ENCODE results near the gene OR10T2.
"Not testable (repeated sequence)": the region's sequence is repeated elsewhere in the genome, so short reads cannot be mapped to it uniquely, and the experiment has no call there.

The OR10T2 gene

GRCh38 chr1:158398818-158399514, at the start of gene OR10T2:
Gene OR10T2, minus strand, starts transcription at chr1:158399466. Its CDS starts 0 bp downstream, at chr1:158399466.
- no peak for DNase-seq

GRCh38 chr1:158445376-158445775, 46.1 kb upstream of the OR10T2 start:
- DNase-seq: no peak

GRCh38 chr1:158434741-158435140, 35.5 kb upstream of the OR10T2 start:
- no peak for DNase-seq

- peak; percentile 31 for DNase-seq
Observed at GRCh38 chr1:158430163-158430562, 30.9 kb upstream of the OR10T2 start.

DNA sequence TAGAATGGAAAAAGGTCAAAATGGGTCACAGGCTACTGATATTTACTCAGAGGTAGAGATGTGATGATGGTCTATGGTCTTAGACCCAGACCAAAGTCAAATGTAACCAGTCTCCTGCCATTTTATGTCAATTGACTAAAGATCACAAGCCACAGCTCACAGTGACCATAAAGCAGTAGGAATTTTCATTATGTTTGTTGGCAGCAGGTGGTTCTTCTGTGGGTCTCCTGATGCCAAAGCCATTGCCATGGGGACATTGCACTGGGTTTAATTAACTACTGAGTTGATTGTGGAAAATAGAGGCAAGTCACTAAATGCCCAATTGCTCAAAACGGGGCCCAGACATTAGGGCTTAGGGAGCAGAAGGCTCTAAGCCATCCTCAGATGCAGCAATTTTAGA, 26.9 kb upstream of the OR10T2 start, which contains the start of gene OR10K2:
Gene OR10K2, minus strand, starts transcription at position 101 of the 400 bp plus-strand sequence. CDS start 5,371 bp downstream, outside the sequence.
- no peak for DNase-seq

DNA sequence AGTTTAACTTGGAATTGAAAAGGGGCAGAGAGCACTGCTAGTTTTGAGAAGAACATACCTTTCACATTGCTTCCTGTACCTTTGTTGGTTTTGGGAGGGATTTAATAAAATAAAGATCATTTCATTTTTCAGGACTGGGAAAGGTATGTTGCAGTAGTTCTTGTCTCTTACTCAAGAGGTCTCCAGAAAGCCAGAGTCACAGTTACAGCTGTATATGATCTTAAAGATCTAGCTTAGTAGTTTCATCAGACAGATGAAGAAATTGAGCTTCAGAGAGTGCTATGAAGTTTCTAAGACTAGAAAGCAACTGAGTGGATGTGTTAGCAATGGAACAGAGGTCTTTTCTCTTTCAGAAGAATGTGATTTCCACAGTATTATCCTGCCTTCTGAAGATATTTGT, 25.8 kb upstream of the OR10T2 start:
- peak; percentile 27 for DNase-seq

- no peak for DNase-seq
Observed at GRCh38 chr1:158422212-158422611, 22.9 kb upstream of the OR10T2 start.

GRCh38 chr1:158417586-158417985, 18.3 kb upstream of the OR10T2 start:
- DNase-seq: no peak

- no peak for DNase-seq
Observed at GRCh38 chr1:158414651-158415345, 15.5 kb upstream of the OR10T2 start.

DNA sequence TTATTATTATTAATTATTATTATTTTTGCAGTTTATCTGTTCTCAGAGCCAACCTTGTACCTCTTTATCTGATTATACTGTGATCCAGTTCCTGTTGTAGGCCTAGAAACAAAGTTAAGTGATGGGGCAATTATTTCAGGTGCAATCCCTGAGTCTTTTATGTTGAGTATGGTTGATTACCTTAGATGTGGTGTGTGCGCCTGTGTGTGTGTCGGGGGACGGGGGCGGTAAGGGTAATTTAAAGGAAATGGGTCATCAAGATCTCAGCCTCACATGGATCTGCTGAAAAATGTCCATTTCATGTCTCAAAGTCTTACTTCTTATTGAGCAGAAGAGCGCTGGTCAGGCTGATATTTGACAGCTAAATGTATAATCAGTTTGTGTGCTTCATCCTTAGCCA, 7.8 kb upstream of the OR10T2 start:
- DNase-seq: no peak

DNA sequence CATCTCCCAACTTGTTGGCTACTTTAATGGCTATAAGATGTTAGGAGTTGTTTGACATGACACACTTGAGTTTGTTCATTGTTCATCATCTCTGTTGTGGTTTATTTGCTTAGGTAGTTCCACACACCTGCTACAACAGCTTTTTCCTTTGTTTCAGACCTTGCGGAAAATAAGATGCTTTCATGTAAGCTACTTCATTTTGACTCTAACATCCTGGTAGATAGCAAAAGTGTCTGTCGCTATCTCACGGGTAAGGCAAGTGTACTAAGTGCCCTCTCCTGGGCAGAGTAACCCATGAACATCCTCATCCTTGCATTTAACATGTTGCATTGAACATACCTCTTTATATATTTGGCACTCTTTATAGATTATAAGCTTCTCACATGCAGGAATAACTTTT, 1.6 kb upstream of the OR10T2 start:
- no peak for DNase-seq

DNA sequence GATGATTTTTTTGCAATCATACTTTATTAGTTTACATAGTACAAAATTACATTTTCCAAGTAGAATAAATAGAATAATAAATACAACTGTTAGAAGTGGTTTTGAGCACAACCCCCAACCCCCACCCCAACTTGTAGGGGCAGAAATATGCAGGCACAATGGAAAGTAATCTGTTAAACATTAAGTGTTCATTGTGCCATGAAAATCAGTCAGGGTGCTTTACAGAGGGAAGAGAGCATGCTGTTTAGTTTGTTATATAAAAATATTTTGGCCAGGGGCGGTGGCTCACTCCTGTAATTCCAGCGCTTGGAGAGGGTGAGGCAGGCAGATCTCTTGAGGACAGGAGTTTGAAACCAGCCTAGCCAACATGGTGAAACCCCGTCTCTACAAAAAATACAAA, 2.6 kb downstream of the OR10T2 start:
- DNase-seq: no peak

- DNase-seq: no peak
Observed at GRCh38 chr1:158393476-158393875, 5.8 kb downstream of the OR10T2 start.

DNA sequence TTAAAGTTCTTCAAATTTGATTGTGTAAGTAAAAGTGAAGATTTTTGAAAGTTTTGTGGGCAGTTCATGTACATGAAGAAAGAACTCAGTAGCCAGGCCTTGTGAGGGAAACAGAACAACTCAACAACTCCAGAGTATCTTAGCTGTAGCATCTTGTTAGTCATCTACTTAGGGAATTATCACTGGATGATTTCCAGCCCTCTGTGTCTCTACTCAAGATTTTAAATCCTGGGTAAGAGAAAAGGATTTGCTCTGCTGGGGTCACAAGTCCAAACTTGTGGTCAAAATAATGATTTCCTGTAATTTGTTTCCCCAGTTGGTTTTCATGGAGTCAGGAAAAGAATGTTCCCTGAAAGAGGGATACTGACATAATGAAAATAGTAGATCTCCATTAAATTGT, 8.2 kb downstream of the OR10T2 start:
- no peak for DNase-seq

DNA sequence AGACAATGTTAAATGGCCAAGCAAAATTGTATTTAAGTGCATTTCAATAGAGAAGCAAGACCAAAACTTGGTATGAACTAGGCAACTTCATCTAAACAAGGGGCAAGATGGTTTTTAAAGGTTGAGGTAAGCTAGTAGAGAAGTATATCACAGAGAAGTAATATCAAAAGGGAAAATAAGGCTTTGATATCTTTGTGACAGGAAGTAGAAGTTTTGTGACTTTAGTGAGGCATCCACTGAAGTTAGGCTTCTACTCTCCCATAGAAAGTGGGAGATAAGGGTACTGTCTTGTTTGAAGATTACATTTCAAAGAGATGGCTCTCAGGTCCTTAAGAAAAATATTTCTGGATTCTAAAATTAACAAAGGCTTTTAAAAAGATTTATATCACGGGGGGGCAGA, 8.9 kb downstream of the OR10T2 start:
- DNase-seq: no peak

DNA sequence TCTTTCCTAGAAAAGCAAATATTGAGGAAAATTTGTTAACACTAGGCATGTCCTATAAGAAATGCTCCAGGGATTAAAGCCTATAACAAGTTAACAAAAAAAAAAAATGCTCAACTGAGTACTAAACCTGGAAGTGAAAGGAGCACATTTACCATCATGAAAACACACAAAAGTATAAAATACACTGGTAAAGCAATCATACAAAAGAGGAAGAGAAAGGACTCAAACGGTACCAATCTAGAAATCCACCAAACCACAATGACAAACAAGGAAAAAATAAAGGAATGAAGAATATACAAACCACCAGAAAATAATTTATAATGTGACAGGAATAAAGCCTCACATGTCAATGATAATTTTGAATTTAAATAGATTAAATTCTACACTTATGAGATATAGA, 24.4 kb downstream of the OR10T2 start:
- DNase-seq: no peak

GRCh38 chr1:158374101-158374500, 25.2 kb downstream of the OR10T2 start:
- not testable (repeated sequence) for DNase-seq

- DNase-seq: no peak
Observed at GRCh38 chr1:158371188-158371953, 27.9 kb downstream of the OR10T2 start.

- DNase-seq: no peak
Observed at GRCh38 chr1:158366783-158367182, 32.5 kb downstream of the OR10T2 start.

DNA sequence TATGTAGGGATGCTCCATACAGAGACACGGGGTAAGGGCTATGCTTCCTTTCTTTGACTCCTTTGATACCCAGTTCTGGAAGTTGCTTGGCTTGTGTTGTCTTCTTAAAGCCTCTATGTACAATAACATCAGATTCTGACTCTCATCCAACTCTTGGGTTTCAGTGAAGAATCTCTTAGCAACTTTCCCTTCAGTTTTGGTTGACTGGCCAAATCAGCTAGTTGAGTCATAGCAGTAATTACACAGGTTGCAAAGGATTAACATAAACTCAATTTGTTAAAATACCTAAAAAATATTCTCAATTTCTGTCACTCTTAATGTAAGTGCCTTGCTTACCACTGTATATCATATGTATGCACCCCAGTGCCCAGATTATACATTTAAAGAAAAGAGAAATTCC, 36.3 kb downstream of the OR10T2 start:
- no peak for DNase-seq

DNA sequence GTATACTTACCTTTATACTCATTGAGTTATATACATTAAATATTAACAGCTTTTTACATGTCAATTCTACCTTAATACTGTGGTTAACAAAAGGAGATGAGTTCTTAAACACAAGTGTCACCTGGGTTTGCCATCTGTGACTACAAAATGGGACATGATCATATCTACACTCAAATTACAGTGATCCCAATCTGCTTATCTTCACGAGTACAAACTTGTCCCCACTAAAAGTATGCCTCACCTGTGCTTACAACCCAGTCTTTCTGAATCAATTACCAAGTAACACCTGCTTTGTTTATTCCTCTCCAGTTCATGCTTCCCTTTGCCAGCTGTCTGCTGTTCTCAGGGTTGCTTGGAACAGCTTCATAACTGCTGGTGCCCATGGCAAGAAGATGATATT, 36.8 kb downstream of the OR10T2 start:
- DNase-seq: no peak

DNA sequence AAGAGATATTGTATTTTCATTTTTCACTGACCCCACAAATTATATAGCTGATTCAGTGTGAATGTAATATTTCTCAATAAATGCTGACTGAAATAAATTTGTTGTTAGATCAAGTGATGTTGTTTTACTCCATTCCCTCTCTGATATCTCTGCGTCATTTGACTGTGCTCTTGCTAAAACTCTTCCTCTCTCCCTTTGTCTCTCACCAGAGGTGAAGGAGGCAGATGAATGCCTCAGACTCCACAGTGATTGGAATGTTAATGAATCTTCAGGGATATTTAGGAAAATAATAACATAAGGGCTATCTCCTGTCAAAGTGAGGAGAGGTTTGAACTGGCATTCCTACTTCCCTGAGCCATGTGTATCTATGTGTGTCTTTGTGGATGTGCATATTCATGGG, 41.8 kb downstream of the OR10T2 start:
- DNase-seq: no peak

DNA sequence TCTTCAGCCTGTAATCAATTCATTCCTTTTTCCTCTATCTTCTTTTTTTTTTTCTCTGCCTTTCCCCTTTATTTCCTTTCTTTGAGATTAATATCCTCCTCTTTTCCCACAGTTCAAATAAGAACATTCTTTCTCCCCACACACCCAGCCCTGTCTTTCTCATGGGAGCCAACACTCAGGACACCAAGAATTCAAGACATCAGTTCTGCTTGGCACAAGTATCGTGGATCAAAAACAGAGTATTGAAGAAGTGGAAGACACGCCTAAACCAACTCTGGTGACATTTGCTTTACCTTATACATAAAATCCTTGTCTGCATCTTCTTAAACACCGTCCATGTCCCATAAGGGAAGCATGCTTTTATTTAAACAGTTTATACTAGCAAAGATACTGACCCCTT, 42.6 kb downstream of the OR10T2 start:
- DNase-seq: no peak

DNA sequence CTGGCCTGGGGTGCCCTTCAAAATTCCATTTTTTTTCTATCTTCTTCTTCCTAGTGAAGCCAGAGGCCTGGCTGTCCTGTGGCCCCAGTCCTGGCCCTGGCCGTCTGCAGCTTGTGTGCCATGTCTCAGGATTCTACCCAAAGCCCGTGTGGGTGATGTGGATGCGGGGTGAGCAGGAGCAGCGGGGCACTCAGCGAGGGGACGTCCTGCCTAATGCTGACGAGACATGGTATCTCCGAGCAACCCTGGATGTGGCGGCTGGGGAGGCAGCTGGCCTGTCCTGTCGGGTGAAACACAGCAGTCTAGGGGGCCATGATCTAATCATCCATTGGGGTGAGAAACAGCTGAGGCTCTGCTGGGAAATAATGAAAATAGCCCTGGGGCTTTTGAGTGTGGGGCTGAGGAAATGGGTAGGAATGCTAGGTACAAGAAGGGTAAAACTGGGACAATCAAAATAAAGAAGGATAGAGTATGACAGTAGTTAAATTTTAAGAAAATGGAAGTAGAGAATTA, 43.4 kb downstream of the OR10T2 start:
- DNase-seq: no peak

Measured in hematopoietic multipotent progenitor cell treated with erythropoietin and hydrocortisone succinate and interleukin-3 and kit ligand, for 6 days (in vitro differentiated cells).